Ishikawa (cell line): ENCODE data around the gene TTC14.

Experiments used
- EGR1 ChIP-seq: IDR thresholded peaks from 2 replicates; pipeline ENCODE4 v1.6.1; 2012
- EP300 ChIP-seq: IDR thresholded peaks from 2 replicates; pipeline ENCODE4 v1.6.1; 2012; ENCODE audit warnings: borderline replicate concordance
- FOXM1 ChIP-seq: IDR thresholded peaks from 2 replicates; pipeline ENCODE4 v1.6.1; 2012; ENCODE audit warnings: low read depth, borderline replicate concordance
- MAX ChIP-seq: IDR thresholded peaks from 2 replicates; pipeline ENCODE4 v1.6.1; 2012
- NFIC ChIP-seq: IDR thresholded peaks from 2 replicates; pipeline ENCODE4 v1.6.1; 2012
- RAD21 ChIP-seq: IDR thresholded peaks from 2 replicates; pipeline ENCODE4 v1.6.1; 2012; ENCODE audit warnings: low read depth
- TAF1 ChIP-seq: IDR thresholded peaks from 2 replicates; pipeline ENCODE4 v1.6.1; 2012; ENCODE audit warnings: low read depth, mild to moderate bottlenecking
- TCF12 ChIP-seq: IDR thresholded peaks from 2 replicates; pipeline ENCODE4 v1.6.1; 2012; ENCODE audit warnings: low read depth
- TEAD4 ChIP-seq: IDR thresholded peaks from 2 replicates; pipeline ENCODE4 v1.6.1; 2012
- USF1 ChIP-seq: IDR thresholded peaks from 2 replicates; pipeline ENCODE4 v1.6.1; 2012

The TTC14 gene

GRCh38 chr3:180657094-180657493 is 55.1 kb downstream of the TTC14 start:
- TF ChIP-seq TCF12 = no peak
- no peak for TF ChIP-seq FOXM1
- TF ChIP-seq NFIC = no peak
- no peak for TF ChIP-seq EGR1
- TF ChIP-seq TEAD4 = no peak
- TF ChIP-seq MAX = no peak
- TF ChIP-seq USF1 = no peak
- TF ChIP-seq EP300 = no peak
- no peak for TF ChIP-seq TAF1
- no peak for TF ChIP-seq RAD21
